H1 (cell line): ENCODE measurements around the gene ARRB1. TPM values are rescaled to one million over a fixed set of nuclear protein-coding genes. Genes with fewer than 3 reads are reported as not detected.

Experiments used
- MAX ChIP-seq: IDR thresholded peaks from 2 replicates; pipeline ENCODE4 v1.6.1; 2012; ENCODE audit warnings: inconsistent platforms
- polyA plus RNA-seq, 7 experiments: library from polyadenylated mRNA; depleted of rRNA in 3 of 7; stranded (reverse) in 5 of 7; unstranded in 2 of 7; fragments of >200 nt in 5 of 7; fragments of 200-250 nt in 2 of 7; gene quantifications; 1 replicate in 5 of 7; 2 replicates in 1 of 7; 4 replicates in 1 of 7; pipeline versions ENCODE4 v1.2.1 to v1.2.3, GENCODE V29; 2011 to 2013; ENCODE audit warnings: missing spikeins in 2 of 7, mixed read lengths in 2 of 7
- total RNA-seq: library from RNA; stranded (reverse); fragmentation: NEBNext Ultra II Directional; extraction: Animal tissue kit (Norgen Biotek cat#: 25700); gene quantifications from 2 replicates; pipeline ENCODE4 v1.2.1, GENCODE V29; 2021

Gene ARRB1
- total and polyA plus RNA-seq, 2 of the 8 experiments (the other 6 are each of a cell fraction or from before 2014, with no cell fraction given) = 9.4 to 31.8 TPM

DNA sequence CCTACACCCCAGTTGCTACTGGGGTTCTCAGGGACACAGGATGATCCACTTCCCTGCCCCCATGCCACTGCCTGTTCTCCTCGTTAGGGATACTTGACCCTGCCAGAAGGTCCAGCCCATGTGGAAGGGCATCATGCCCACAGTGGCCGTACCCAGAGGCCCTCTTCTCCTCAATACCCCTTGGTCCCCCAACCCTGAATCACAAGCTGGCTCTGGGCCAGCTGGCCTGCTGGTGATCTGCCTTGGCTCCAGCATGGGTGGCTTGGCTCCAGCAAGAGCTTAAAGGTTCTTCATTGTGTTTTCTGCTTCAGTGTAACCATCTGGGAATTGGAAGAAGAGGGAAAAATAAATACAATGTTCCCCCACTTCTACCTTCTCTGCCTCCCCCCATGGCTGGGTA lies 122.0 kb downstream of the ARRB1 start (continued):
- no peak for TF ChIP-seq MAX
